ENCODE measurements around the gene KIF17.

Gene KIF17

DNA sequence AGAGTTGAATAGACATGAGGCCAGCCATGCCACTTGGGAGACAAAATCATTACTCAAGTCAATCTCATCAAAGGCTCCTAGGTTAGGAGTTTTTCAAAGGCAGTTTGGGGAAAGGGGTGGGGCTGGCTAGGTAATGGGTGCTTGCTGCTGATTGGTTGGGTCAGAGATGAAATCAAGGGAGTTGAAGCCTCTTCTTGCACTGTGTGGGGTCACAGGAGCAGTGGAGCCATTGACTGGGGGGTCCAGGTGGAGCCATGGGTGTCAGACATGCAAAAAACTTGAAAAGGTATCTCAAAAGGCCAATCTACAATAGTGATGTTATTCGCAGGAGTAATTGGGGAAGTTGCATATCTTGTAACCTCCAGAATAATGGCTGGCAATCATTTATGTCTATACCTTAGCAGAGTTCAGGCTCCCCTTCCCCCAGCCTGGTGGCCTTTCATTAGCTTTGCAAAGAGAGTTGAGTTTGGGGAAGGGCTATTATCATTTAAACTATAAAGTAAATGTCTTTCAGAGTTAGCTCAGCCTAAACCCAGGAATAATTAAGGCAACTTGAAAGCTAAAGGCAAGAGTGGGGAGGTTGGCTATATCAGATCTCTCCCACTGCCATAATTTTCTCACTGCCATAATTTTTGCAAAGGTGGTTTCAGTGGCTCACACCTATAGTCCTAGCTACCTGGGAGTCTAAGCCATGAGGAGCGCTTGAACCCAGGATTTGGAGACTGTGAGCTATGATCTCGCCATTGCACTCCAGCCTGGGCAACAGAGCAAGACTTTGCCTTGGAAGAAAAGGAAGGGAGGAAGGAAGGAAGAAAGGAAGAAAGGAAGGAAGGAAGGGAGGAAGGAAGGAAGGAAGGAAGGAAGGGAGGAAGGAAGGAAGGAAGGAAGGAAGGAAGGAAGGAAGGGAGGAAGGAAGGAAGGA lies 92.4 kb downstream of the KIF17 start:
- no peak for DNase-seq (ENCODE audit: low spot score)

- DNase-seq (ENCODE audit: low spot score) = no peak
Observed at GRCh38 chr1:20624709-20625108, 93.1 kb downstream of the KIF17 start.

DNA sequence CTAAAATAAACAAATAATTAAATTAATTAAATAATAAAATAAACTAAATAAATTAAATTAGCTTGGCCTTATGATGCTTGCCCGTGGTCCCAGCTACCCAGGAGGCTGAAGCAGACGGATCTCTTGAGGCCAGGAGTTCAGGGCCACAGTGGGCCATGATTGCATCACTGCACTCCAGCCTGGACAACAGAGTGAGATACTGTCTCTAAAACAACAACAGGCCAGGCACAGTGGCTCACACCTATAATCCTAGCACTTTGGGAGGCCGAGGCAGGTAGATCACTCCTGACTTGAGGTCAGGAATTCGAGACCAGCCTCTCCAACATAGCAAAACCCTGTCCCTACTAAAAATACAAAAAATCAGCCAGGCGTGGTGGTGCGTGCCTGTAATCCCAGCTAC lies 96.8 kb downstream of the KIF17 start:
- DNase-seq (ENCODE audit: low spot score) = no peak

- no peak for DNase-seq (ENCODE audit: low spot score)
Observed at GRCh38 chr1:20619999-20620398, 97.8 kb downstream of the KIF17 start.

DNA sequence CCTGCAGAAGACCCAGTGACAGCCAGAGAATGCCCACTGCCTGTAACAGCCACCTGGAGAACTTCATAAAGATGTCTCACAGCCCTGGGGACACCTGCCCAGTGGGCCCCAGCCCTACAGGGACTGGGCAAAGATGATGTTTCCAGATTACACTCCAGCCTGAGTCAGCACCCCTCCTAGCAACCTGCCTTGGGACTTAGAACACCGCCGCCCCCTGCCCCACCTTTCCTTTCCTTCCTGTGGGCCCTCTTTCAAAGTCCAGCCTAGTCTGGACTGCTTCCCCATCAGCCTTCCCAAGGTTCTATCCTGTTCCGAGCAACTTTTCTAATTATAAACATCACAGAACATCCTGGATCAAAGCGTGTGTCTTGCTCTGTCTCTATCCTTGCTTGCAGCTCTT lies 99.3 kb downstream of the KIF17 start:
- no peak for DNase-seq (ENCODE audit: low spot score)

- DNase-seq (ENCODE audit: low spot score) = no peak
Observed at GRCh38 chr1:20616847-20617487, 100.8 kb downstream of the KIF17 start.

GRCh38 chr1:20615946-20616846 lies 101.6 kb downstream of the KIF17 start:
- no peak for DNase-seq (ENCODE audit: low spot score)

DNA sequence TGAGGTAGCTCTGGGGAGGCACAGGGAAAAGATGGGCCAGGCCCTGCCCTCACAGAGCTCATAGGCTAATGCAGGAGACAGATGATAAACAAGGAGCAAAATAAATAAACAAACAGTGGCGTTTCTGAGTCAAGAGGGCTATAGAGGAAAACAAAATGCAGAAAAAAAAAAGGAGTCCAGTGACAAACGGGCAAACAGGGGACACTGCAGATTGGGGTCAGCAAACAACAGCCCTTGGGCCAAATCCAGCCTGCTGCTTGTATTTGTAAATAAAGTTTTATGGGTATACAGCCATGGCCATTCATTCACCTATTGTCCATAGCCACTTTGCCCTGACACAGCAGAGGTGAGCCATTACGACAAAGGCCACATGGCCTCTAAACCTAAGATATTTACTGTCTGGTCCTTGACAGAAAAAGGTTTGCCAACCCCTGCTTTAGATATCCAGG lies 103.7 kb downstream of the KIF17 start:
- no peak for DNase-seq (ENCODE audit: low spot score)
